ENCODE data around the gene TMA16. TPM values are rescaled to one million over a fixed set of nuclear protein-coding genes. Genes with fewer than 3 reads are reported as not detected.

TMA16 gene
- total and polyA plus RNA-seq, 2 of the 13 experiments (the other 11 are each of a cell fraction or from before 2014, with no cell fraction given) = 8.1 to 52.5 TPM

GRCh38 chr4:163494360-163495241, at the start of gene TMA16 (continued):
- TF ChIP-seq ZNF33A (CRISPR knock-in tag; IDR thresholded peaks at IDR 0.05; ENCODE audit: borderline replicate concordance) (no peak), RERE (CRISPR knock-in tag; IDR thresholded peaks at IDR 0.05; ENCODE audit: low read depth) (peak; percentile 42; the same call in 1 of the 2 replicates), ZNF354B (CRISPR knock-in tag; IDR thresholded peaks at IDR 0.05) (peak; percentile 16; the same call in 1 of the 2 replicates), SMAD3 (CRISPR knock-in tag; IDR thresholded peaks at IDR 0.05) (peak; percentile 96), RARA (CRISPR knock-in tag; IDR thresholded peaks at IDR 0.05) (peak; percentile 54; the same call in 1 of the 2 replicates), KDM6A (CRISPR knock-in tag; IDR thresholded peaks at IDR 0.05; ENCODE audit: low read depth) (no peak), CBX1 (IDR thresholded peaks at IDR 0.05; ENCODE audit: low read depth) (peak; percentile 93), AHDC1 (CRISPR knock-in tag; IDR thresholded peaks at IDR 0.05; ENCODE audit: borderline replicate concordance) (peak; percentile 32; the same call in 1 of the 2 replicates), ZNF577 (CRISPR knock-in tag; IDR thresholded peaks at IDR 0.05; ENCODE audit: borderline replicate concordance, low read depth) (no peak), ATM (IDR thresholded peaks at IDR 0.05; ENCODE audit: borderline replicate concordance) (no peak), ZNF782 (CRISPR knock-in tag; IDR thresholded peaks at IDR 0.05; ENCODE audit: borderline replicate concordance) (peak; percentile 91; the same call in 1 of the 2 replicates), SRY (CRISPR knock-in tag; IDR thresholded peaks at IDR 0.05) (peak; percentile 80; the same call in 1 of the 2 replicates), KLF9 (CRISPR knock-in tag; IDR thresholded peaks at IDR 0.05; ENCODE audit: low read depth) (peak; percentile 91; the same call in 1 of the 2 replicates), MTF1 (CRISPR knock-in tag; IDR thresholded peaks at IDR 0.05) (0 out of 2 replicates have a peak, but pooled peaks have one; percentile 36), SMAD1 (CRISPR knock-in tag; IDR thresholded peaks at IDR 0.05; ENCODE audit: borderline replicate concordance, low read depth) (peak; percentile 87; the same call in 1 of the 2 replicates), ZFY (CRISPR knock-in tag; IDR thresholded peaks at IDR 0.05) (peak; percentile 93), SP1 (IDR thresholded peaks at IDR 0.05) (no peak), SP1 (CRISPR knock-in tag; IDR thresholded peaks at IDR 0.05) (peak; percentile 77), PLRG1 (conservative IDR thresholded peaks at IDR 0.05) (no peak), ZBTB8A (CRISPR knock-in tag; IDR thresholded peaks at IDR 0.05; ENCODE audit: borderline replicate concordance, low read depth) (peak; percentile 80)

Data from HepG2 (cell line).